Renal cortical epithelial cell (primary cell): ENCODE measurements around the gene RAET1G. TPM values are rescaled to one million over a fixed set of nuclear protein-coding genes. Genes with fewer than 3 reads are reported as not detected.
"Not testable (repeated sequence)": the region's sequence is repeated elsewhere in the genome, so short reads cannot be mapped to it uniquely, and the experiment has no call there.

Experiments
- DNase-seq: peaks from one replicate; pipeline ENCODE4 v3.0.0-alpha.2; 2011; ENCODE audit warnings: low read depth
- total RNA-seq: library from RNA; depleted of rRNA; stranded (reverse); fragments of >200 nt; gene quantifications from 2 replicates; pipeline ENCODE4 v1.2.3, GENCODE V29; 2014

RAET1G gene
- total RNA-seq, 1 donor from 2014 or later = 0.15 TPM

GRCh38 chr6:149934249-149935156 lies 11.6 kb upstream of the RAET1G start:
- DNase-seq = peak; percentile 63

- DNase-seq = no peak
Measured at GRCh38 chr6:149933461-149933860, 10.5 kb upstream of the RAET1G start.

- DNase-seq = no peak
Measured at GRCh38 chr6:149933036-149933435, 10.1 kb upstream of the RAET1G start.

GRCh38 chr6:149931501-149931900 lies 8.6 kb upstream of the RAET1G start:
- DNase-seq = no peak

- no peak for DNase-seq
Measured at GRCh38 chr6:149929422-149929821, 6.5 kb upstream of the RAET1G start.

- DNase-seq = not testable (repeated sequence)
Measured at GRCh38 chr6:149927025-149927424, 4.1 kb upstream of the RAET1G start.

GRCh38 chr6:149925974-149926777 lies 3.3 kb upstream of the RAET1G start:
- peak; percentile 52 for DNase-seq

GRCh38 chr6:149925253-149925973 lies 2.5 kb upstream of the RAET1G start:
- DNase-seq = no peak

GRCh38 chr6:149924933-149925252 lies 2.0 kb upstream of the RAET1G start:
- DNase-seq = no peak

- DNase-seq = no peak
Measured at GRCh38 chr6:149924206-149924932, 1.4 kb upstream of the RAET1G start.

GRCh38 chr6:149923327-149923986 lies 536 bp upstream of the RAET1G start:
- no peak for DNase-seq

GRCh38 chr6:149922091-149922490 lies 830 bp downstream of the RAET1G start:
- DNase-seq = not testable (repeated sequence)

GRCh38 chr6:149921361-149921760 lies 1.6 kb downstream of the RAET1G start:
- no peak for DNase-seq

- no peak for DNase-seq
Measured at GRCh38 chr6:149919834-149920225, 3.1 kb downstream of the RAET1G start.

- DNase-seq = not testable (repeated sequence)
Measured at GRCh38 chr6:149919126-149919833, 3.6 kb downstream of the RAET1G start.

GRCh38 chr6:149918151-149918905 lies 4.6 kb downstream of the RAET1G start:
- no peak for DNase-seq

- DNase-seq = no peak
Measured at GRCh38 chr6:149917679-149918078, 5.2 kb downstream of the RAET1G start.

- no peak for DNase-seq
Measured at GRCh38 chr6:149915970-149916865, 6.7 kb downstream of the RAET1G start.
